ENCODE data around the gene DCP1A.

- no peak for TF ChIP-seq EP300 (IDR thresholded peaks at IDR 0.05; ENCODE audit: borderline replicate concordance)
- TF ChIP-seq CEBPB (IDR thresholded peaks at IDR 0.05): no peak
- TF ChIP-seq, protein P1, sequence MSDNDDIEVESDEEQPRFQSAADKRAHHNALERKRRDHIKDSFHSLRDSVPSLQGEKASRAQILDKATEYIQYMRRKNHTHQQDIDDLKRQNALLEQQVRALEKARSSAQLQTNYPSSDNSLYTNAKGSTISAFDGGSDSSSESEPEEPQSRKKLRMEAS (IDR thresholded peaks at IDR 0.05): no peak
- TF ChIP-seq, protein P2, sequence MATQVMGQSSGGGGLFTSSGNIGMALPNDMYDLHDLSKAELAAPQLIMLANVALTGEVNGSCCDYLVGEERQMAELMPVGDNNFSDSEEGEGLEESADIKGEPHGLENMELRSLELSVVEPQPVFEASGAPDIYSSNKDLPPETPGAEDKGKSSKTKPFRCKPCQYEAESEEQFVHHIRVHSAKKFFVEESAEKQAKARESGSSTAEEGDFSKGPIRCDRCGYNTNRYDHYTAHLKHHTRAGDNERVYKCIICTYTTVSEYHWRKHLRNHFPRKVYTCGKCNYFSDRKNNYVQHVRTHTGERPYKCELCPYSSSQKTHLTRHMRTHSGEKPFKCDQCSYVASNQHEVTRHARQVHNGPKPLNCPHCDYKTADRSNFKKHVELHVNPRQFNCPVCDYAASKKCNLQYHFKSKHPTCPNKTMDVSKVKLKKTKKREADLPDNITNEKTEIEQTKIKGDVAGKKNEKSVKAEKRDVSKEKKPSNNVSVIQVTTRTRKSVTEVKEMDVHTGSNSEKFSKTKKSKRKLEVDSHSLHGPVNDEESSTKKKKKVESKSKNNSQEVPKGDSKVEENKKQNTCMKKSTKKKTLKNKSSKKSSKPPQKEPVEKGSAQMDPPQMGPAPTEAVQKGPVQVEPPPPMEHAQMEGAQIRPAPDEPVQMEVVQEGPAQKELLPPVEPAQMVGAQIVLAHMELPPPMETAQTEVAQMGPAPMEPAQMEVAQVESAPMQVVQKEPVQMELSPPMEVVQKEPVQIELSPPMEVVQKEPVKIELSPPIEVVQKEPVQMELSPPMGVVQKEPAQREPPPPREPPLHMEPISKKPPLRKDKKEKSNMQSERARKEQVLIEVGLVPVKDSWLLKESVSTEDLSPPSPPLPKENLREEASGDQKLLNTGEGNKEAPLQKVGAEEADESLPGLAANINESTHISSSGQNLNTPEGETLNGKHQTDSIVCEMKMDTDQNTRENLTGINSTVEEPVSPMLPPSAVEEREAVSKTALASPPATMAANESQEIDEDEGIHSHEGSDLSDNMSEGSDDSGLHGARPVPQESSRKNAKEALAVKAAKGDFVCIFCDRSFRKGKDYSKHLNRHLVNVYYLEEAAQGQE (IDR thresholded peaks at IDR 0.05; ENCODE audit: low read depth): no peak
Measured at GRCh38 chr3:53273146-53273670, 74.1 kb downstream of the DCP1A start.

Measured in Ishikawa (cell line).